SH-SY5Y (cell line): ENCODE results near the gene ADNP2.

Experiments
- GATA2 ChIP-seq: IDR thresholded peaks from 2 replicates; pipeline ENCODE4 v1.6.1; 2011; ENCODE audit warnings: mild to moderate bottlenecking, low read depth, low read length
- GATA3 ChIP-seq: IDR thresholded peaks from 2 replicates; pipeline ENCODE4 v1.6.1; 2011; ENCODE audit warnings: low read depth, mild to moderate bottlenecking, low read length, moderate library complexity

- TF ChIP-seq GATA3 (no peak), GATA2 (no peak)
Measured at GRCh38 chr18:80108121-80108536, 933 bp upstream of the ADNP2 start.
